IPS-15b (cell line): ENCODE measurements around the gene FUT2.

Experiments
- H3K27me3 ChIP-seq: one replicate; pipeline ENCODE4 v1.6.1; 2013; ENCODE audit warnings: low read length; ENCODE audit not compliant: control insufficient read depth, insufficient read depth
- H3K36me3 ChIP-seq: one replicate; pipeline ENCODE4 v1.6.1; 2013; ENCODE audit warnings: low read length; ENCODE audit not compliant: control insufficient read depth, insufficient read depth
- H3K4me1 ChIP-seq: one replicate; pipeline ENCODE4 v1.6.1; 2013; ENCODE audit warnings: mild to moderate bottlenecking, low read length; ENCODE audit not compliant: control insufficient read depth, insufficient read depth
- H3K4me3 ChIP-seq: one replicate; pipeline ENCODE4 v1.5.1; 2013; ENCODE audit warnings: low read depth, low read length
- H3K9ac ChIP-seq: one replicate; pipeline ENCODE4 v1.6.1; 2013; ENCODE audit warnings: low read depth, mild to moderate bottlenecking, low read length
- H3K9me3 ChIP-seq: one replicate; pipeline ENCODE4 v1.6.1; 2013; ENCODE audit warnings: mild to moderate bottlenecking, low read length; ENCODE audit not compliant: control insufficient read depth, insufficient read depth

The FUT2 gene

GRCh38 chr19:48720613-48721296 is 25.0 kb downstream of the FUT2 start:
- Histone ChIP-seq H3K4me1 (peaks cover 10% of the 10 kb centered on the region), H3K4me3 (peak overlapping the region; percentile 84), H3K36me3 (no peaks in the 10 kb centered on the region), H3K27me3 (no peaks in the 10 kb centered on the region), H3K9me3 (no peaks in the 10 kb centered on the region), H3K9ac (peak overlapping the region; percentile 70)

DNA sequence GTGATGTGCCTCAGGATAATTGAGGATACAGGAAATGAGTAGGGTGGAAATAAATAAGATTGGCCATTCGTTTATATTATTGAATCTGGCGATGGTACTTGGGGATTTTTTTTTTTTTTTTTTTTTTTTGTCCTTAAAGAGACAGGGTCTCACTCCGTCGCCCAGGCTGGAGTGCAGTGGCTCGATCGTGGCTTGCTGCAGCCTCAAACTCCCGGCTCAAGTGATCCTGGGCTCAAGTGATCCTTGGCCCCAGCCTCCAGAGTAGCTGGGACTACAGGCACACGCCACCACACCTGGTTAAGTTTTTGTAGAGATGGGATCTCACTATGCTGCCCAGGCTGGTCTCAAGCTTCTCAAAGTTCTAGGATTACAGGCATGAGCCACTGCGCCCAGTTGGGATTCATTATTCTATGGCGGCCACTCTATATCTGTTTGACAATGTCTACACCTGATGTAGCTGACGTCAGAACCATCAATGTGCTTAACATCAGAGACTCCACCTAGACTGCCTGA is 26.5 kb downstream of the FUT2 start:
- Histone ChIP-seq H3K36me3 (no peaks in the 10 kb centered on the region), H3K9ac (no peak overlapping the region), H3K9me3 (no peaks in the 10 kb centered on the region), H3K27me3 (no peaks in the 10 kb centered on the region), H3K4me3 (no peak overlapping the region), H3K4me1 (peaks cover 7% of the 10 kb centered on the region)

- no peaks in the 10 kb centered on the region for H3K36me3 ChIP-seq
These were observed 29.3 kb downstream of the FUT2 start for GRCh38 chr19:48724796-48725753.

DNA sequence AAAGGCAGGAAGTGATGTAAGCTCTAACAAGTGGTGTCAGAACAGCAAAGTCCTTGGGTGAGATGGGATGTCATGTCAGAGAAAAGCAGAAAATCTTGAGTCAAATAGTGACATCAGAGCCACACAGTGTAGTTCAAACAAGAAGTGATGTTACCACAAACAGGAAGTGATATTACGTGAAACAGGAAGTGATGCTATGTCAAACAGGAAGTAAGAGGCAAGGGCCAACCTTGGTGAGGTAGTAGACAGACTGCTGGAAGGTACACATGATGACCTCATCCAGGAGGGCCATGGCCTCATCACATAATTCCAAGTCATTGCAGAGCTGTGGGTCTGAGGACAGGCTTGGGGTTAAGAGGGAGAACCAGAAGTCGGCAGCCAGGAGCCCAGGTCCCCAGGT is 30.8 kb downstream of the FUT2 start:
- Histone ChIP-seq H3K4me1 (no peaks in the 10 kb centered on the region), H3K36me3 (no peaks in the 10 kb centered on the region), H3K27me3 (no peaks in the 10 kb centered on the region), H3K9me3 (no peaks in the 10 kb centered on the region), H3K9ac (no peak overlapping the region), H3K4me3 (no peak overlapping the region)

More at GRCh38 chr19:48724796-48725753, 29.3 kb downstream of the FUT2 start:
- H3K4me3 ChIP-seq: no peak overlapping the region
- H3K27me3 ChIP-seq: no peaks in the 10 kb centered on the region
- H3K4me1 ChIP-seq: no peaks in the 10 kb centered on the region
- H3K9me3 ChIP-seq: no peaks in the 10 kb centered on the region
- H3K9ac ChIP-seq: no peak overlapping the region

GRCh38 chr19:48728911-48729664 is 33.3 kb downstream of the FUT2 start:
- no peaks in the 10 kb centered on the region for H3K27me3 ChIP-seq
- H3K9me3 ChIP-seq: no peaks in the 10 kb centered on the region
- peak overlapping the region; percentile 52 for H3K4me3 ChIP-seq
- no peaks in the 10 kb centered on the region for H3K4me1 ChIP-seq
- H3K9ac ChIP-seq: no peak overlapping the region
- peaks cover 3% of the 10 kb centered on the region for H3K36me3 ChIP-seq

- no peak overlapping the region for H3K9ac ChIP-seq
- no peaks in the 10 kb centered on the region for H3K4me1 ChIP-seq
- H3K4me3 ChIP-seq: no peak overlapping the region
- no peaks in the 10 kb centered on the region for H3K9me3 ChIP-seq
- peaks cover 3% of the 10 kb centered on the region for H3K36me3 ChIP-seq
- H3K27me3 ChIP-seq: no peaks in the 10 kb centered on the region
These were observed 35.7 kb downstream of the FUT2 start for GRCh38 chr19:48731452-48731851.

GRCh38 chr19:48734625-48735024 is 38.9 kb downstream of the FUT2 start:
- Histone ChIP-seq H3K4me3 (no peak overlapping the region), H3K9ac (no peak overlapping the region), H3K36me3 (peaks cover 3% of the 10 kb centered on the region), H3K9me3 (no peaks in the 10 kb centered on the region), H3K27me3 (peaks cover 6% of the 10 kb centered on the region), H3K4me1 (peaks cover 3% of the 10 kb centered on the region)

DNA sequence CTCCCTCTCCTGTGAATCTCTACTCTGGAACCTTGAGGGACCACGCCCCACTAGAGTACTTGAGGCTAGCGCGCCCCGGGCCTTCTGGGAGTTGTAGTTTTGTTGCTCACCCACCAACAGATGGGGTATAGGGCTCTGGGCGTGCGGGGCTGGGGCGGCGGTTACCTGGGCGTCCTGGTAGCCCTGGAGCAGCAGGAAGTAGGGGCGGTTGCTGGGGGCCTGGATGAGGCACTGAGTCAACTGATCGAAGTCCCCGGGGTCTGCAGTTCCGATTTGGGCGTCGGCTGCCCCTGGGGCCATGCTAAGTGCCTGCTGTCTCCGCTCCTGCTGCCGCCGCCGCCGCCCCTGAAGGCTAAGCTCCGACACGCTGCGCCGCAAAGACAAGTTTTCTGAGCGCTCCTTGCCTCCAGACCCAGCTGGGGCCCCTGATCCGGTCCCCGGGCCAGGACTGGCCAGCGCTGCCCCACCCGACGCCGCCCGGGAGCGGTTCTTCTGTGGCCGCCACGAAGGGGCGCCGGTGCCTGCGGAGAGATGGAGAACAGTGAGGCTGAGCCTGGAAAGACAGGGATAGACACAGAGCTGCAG is 39.4 kb downstream of the FUT2 start:
- H3K27me3 ChIP-seq: peaks cover 11% of the 10 kb centered on the region
- H3K9ac ChIP-seq: no peak overlapping the region
- peaks cover 3% of the 10 kb centered on the region for H3K4me1 ChIP-seq
- peak overlapping the region; percentile 45 for H3K4me3 ChIP-seq
- peaks cover 3% of the 10 kb centered on the region for H3K36me3 ChIP-seq
- no peaks in the 10 kb centered on the region for H3K9me3 ChIP-seq

GRCh38 chr19:48737360-48737998 is 41.7 kb downstream of the FUT2 start:
- Histone ChIP-seq H3K4me1 (peaks cover 7% of the 10 kb centered on the region), H3K4me3 (peak overlapping the region; percentile 12), H3K27me3 (peaks cover 19% of the 10 kb centered on the region), H3K9ac (no peak overlapping the region), H3K9me3 (no peaks in the 10 kb centered on the region), H3K36me3 (peaks cover 3% of the 10 kb centered on the region)

GRCh38 chr19:48738557-48739403 is 43.0 kb downstream of the FUT2 start:
- Histone ChIP-seq H3K36me3 (no peaks in the 10 kb centered on the region), H3K4me1 (peaks cover 7% of the 10 kb centered on the region), H3K4me3 (peak overlapping the region; percentile 45), H3K9me3 (no peaks in the 10 kb centered on the region), H3K9ac (no peak overlapping the region), H3K27me3 (peaks cover 19% of the 10 kb centered on the region)
